Measurements from ENCODE around the gene FHIT.

GRCh38 chr3:61181874-61182273, 69.4 kb downstream of the FHIT start:
- TF ChIP-seq CTCF (IDR thresholded peaks at IDR 0.05) = no peak
- TF ChIP-seq POLR2A (IDR thresholded peaks at IDR 0.05) = no peak
- TF ChIP-seq EP300 (IDR thresholded peaks at IDR 0.05) = no peak

All from ovary (tissue), 3 donors.